CD4-positive, alpha-beta T cell treated with Interleukin-4 for 1 hour (primary cell): Measurements from ENCODE around the gene LMF1.

Source experiments
- DNase-seq, 2 donors: peaks; one replicate each; pipeline ENCODE4 v3.0.0-alpha.2; 2020 to 2022

The LMF1 gene

GRCh38 chr16:877242-878071 is 93.3 kb downstream of the LMF1 start:
- no peak for DNase-seq

- DNase-seq: no peak
Observed at GRCh38 chr16:876523-877241, 94.1 kb downstream of the LMF1 start.

- no peak for DNase-seq
Observed at GRCh38 chr16:876041-876335, 94.8 kb downstream of the LMF1 start.

GRCh38 chr16:875182-876040 is 95.4 kb downstream of the LMF1 start:
- no peak for DNase-seq

GRCh38 chr16:874366-875181 is 96.2 kb downstream of the LMF1 start:
- no peak for DNase-seq

- no peak for DNase-seq
Observed at GRCh38 chr16:873889-874288, 96.9 kb downstream of the LMF1 start.

GRCh38 chr16:873243-873661 is 97.5 kb downstream of the LMF1 start:
- no peak for DNase-seq

GRCh38 chr16:872436-873242 is 98.1 kb downstream of the LMF1 start:
- no peak for DNase-seq

GRCh38 chr16:871562-872345 is 99.0 kb downstream of the LMF1 start:
- no peak for DNase-seq

GRCh38 chr16:870856-871561 is 99.8 kb downstream of the LMF1 start:
- DNase-seq: no peak

- DNase-seq: no peak
Observed at GRCh38 chr16:869823-870641, 100.8 kb downstream of the LMF1 start.

- DNase-seq: no peak
Observed at GRCh38 chr16:868846-869822, 101.7 kb downstream of the LMF1 start.

GRCh38 chr16:868386-868755 is 102.4 kb downstream of the LMF1 start:
- no peak for DNase-seq

- DNase-seq: no peak
Observed at GRCh38 chr16:867421-868385, 103.1 kb downstream of the LMF1 start.

GRCh38 chr16:866252-866896 is 104.4 kb downstream of the LMF1 start:
- no peak for DNase-seq

- no peak for DNase-seq
Observed at GRCh38 chr16:865026-865425, 105.8 kb downstream of the LMF1 start.
